Sciatic nerve (tissue), 2 donors: Measurements from ENCODE around the gene MIOX. TPM values are rescaled to one million over a fixed set of nuclear protein-coding genes. Genes with fewer than 3 reads are reported as not detected.

Source experiments
- ATAC-seq: fragments of 200-7000 bp; cut with Tn5 transposase; one replicate; pipeline ENCODE4 v1.9.1; 2020; ENCODE audit warnings: mild to moderate bottlenecking, moderate library complexity
- DNase-seq: peaks from one replicate; pipeline ENCODE4 v3.0.0-alpha.2; 2020; ENCODE audit warnings: low spot score
- intact Hi-C: fragments of 100-400 bp; cut with DNase I; formaldehyde crosslinking; loops from one replicate; pipeline ENCODE4 v1.14.2; 2022
- total RNA-seq: library from RNA; stranded (reverse); fragmentation: NEBNext Ultra II Directional; extraction: Animal tissue kit (Norgen Biotek cat#: 25700); gene quantifications from one replicate; pipeline ENCODE4 v1.2.1, GENCODE V29; 2021
- donor health status: DM: no; HTN: no; CAD: no.
- donor health status: DM: no; HTN: no; CAD: no.

MIOX gene
- not detected for total RNA-seq

- intact Hi-C loops = no loop called here
- ATAC-seq = no peak
- no peak for DNase-seq
Measured at GRCh38 chr22:50486561-50487289, at the start of gene MIOX. Gene MIOX, plus strand, starts transcription at chr22:50486859. Its CDS starts 39 bp downstream, at chr22:50486898.

GRCh38 chr22:50437511-50438304 is 49.0 kb upstream of the MIOX start:
- DNase-seq (no peak), ATAC-seq (no peak)
- intact Hi-C loops = no loop called here

GRCh38 chr22:50438305-50439275 is 48.1 kb upstream of the MIOX start:
- intact Hi-C loops = no loop called here
- DNase-seq (no peak), ATAC-seq (no peak)

- DNase-seq (no peak), ATAC-seq (no peak)
- intact Hi-C loops = no loop called here
Measured at GRCh38 chr22:50439314-50439870, 47.3 kb upstream of the MIOX start.

- intact Hi-C loops = no loop called here
- DNase-seq = no peak
- ATAC-seq = no peak
Measured at GRCh38 chr22:50439871-50440331, 46.8 kb upstream of the MIOX start.

GRCh38 chr22:50440544-50441249 is 46.0 kb upstream of the MIOX start:
- DNase-seq = no peak
- no peak for ATAC-seq
- intact Hi-C loops = no loop called here

- DNase-seq (no peak), ATAC-seq (no peak)
- intact Hi-C loops = no loop called here
Measured at GRCh38 chr22:50441428-50441993, 45.1 kb upstream of the MIOX start.

GRCh38 chr22:50443197-50443596 is 43.5 kb upstream of the MIOX start:
- no peak for DNase-seq
- ATAC-seq = no peak
- intact Hi-C loops = no loop called here

GRCh38 chr22:50443801-50444625 is 42.6 kb upstream of the MIOX start:
- DNase-seq (no peak), ATAC-seq (peak; percentile 26)
- intact Hi-C loops = no loop called here

GRCh38 chr22:50444663-50445062 is 42.0 kb upstream of the MIOX start:
- ATAC-seq (peak; percentile 31), DNase-seq (no peak)
- intact Hi-C loops = no loop called here

- DNase-seq (no peak), ATAC-seq (peak; percentile 21)
- intact Hi-C loops = no loop called here
Measured at GRCh38 chr22:50445071-50445879, 41.4 kb upstream of the MIOX start.

- ATAC-seq (no peak), DNase-seq (no peak)
- intact Hi-C loops = no loop called here
Measured at GRCh38 chr22:50445880-50446707, 40.6 kb upstream of the MIOX start.

- intact Hi-C loops = no loop called here
- DNase-seq = no peak
- no peak for ATAC-seq
Measured at GRCh38 chr22:50446708-50447575, 39.7 kb upstream of the MIOX start.
